Activated CD8-positive, alpha-beta memory T cell treated with anti-CD3 and anti-CD28 coated beads, Interleukin-2, amount 10 ng/mL, durations not matched to agents 7 days and 5 days (primary cell): ENCODE results near the gene IFITM2. TPM values are rescaled to one million over a fixed set of nuclear protein-coding genes. Genes with fewer than 3 reads are reported as not detected.
A peak's percentile ranks its signal among the peaks of the same experiment; 100 is the strongest.
"Not testable (repeated sequence)": the region's sequence is repeated elsewhere in the genome, so short reads cannot be mapped to it uniquely, and the experiment has no call there.

Experiments used
- ATAC-seq: fragments of 150-1000 bp; cut with Tn5 transposase; one replicate; pipeline ENCODE4 v1.10.0; 2021; ENCODE audit warnings: moderate library complexity
- CTCF ChIA-PET: fragments of 350-600 bp; sonication (Branson Sonifier 250); formaldehyde crosslinking; loops from one replicate; lab custom pipeline; 2021; ENCODE audit warnings: antibody characterized with exemption; lab: Charles Lee
- DNase-seq: peaks from one replicate; pipeline ENCODE4 v3.0.0-alpha.2; 2020
- H3K27ac Mint-ChIP-seq: one replicate; pipeline ENCODE4 v1.8.0; 2021; ENCODE audit warnings: mild to moderate bottlenecking, mixed read lengths
- H3K27me3 Mint-ChIP-seq: one replicate; pipeline ENCODE4 v1.8.0; 2021; ENCODE audit warnings: mixed read lengths
- H3K36me3 Mint-ChIP-seq: one replicate; pipeline ENCODE4 v1.8.0; 2021; ENCODE audit warnings: mild to moderate bottlenecking, mixed read lengths
- H3K4me1 Mint-ChIP-seq: one replicate; pipeline ENCODE4 v1.8.0; 2021; ENCODE audit warnings: mixed read lengths
- H3K4me3 Mint-ChIP-seq: one replicate; pipeline ENCODE4 v1.8.0; 2021; ENCODE audit warnings: mild to moderate bottlenecking, moderate library complexity, mixed read lengths
- H3K9me3 Mint-ChIP-seq: one replicate; pipeline ENCODE4 v1.8.0; 2022; ENCODE audit warnings: low read depth, mixed read lengths
- total RNA-seq, 2 experiments: library from RNA; stranded (reverse); gene quantifications; one replicate each; pipeline ENCODE4 v1.2.3, GENCODE V29; 2021

The IFITM2 gene
- total RNA-seq, 2 experiments from 2014 or later: 646 to 1,401 TPM

DNA sequence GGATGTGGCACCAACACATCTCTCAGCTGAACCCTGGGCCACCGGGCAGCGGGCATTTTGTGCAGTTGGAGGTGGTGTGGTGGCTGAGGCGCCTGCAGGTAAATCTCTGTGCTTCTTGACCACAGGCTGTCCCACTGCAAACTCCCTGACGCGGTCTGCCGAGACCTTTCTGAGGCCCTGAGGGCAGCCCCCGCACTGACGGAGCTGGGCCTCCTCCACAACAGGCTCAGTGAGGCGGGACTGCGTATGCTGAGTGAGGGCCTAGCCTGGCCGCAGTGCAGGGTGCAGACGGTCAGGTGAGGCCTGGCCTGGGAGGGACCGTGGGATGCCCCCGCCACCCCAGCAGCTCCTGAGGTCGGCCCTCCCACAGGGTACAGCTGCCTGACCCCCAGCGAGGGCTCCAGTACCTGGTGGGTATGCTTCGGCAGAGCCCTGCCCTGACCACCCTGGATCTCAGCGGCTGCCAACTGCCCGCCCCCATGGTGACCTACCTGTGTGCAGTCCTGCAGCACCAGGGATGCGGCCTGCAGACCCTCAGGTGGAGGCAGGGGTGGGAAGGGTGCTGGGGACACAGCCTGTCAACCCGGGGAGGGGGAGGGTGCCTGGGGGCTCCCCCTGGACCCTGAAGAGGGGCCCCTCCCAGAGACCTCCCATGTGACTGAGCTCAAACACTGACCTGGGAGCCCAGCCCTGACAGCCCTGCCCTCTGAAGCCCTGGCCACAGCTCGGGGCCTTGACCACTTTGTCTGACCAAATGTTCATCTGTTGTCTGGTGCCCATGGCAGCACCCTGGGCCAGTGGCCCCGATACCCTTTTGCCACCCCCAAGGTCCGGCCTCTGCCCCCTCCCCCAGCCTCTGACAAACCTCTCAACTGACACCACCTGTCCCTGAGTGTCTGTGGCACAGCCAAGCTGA, 23.3 kb upstream of the IFITM2 start:
- CTCF ChIA-PET: interaction anchor here (1.2 to 2.2 kb wide), 2 partner anchors 34 to 77 kb away, joined by 3 to 8 read pairs; partner anchors contain the start of genes BET1L and RIC8A
- peaks cover 15% of the 10 kb centered on the region for H3K36me3 Mint-ChIP-seq
- H3K4me3 Mint-ChIP-seq: no peak overlapping the region
- H3K9me3 Mint-ChIP-seq: no peaks in the 10 kb centered on the region
- no peak overlapping the region for H3K27ac Mint-ChIP-seq
- H3K4me1 Mint-ChIP-seq: peaks cover 49% of the 10 kb centered on the region
- DNase-seq: peak; percentile 39
- ATAC-seq: no peak
- peaks cover 39% of the 10 kb centered on the region for H3K27me3 Mint-ChIP-seq

GRCh38 chr11:285021-285893, 22.4 kb upstream of the IFITM2 start:
- Mint-ChIP-seq H3K27me3 (peaks cover 37% of the 10 kb centered on the region), H3K27ac (no peak overlapping the region), H3K4me3 (no peak overlapping the region), H3K4me1 (peaks cover 52% of the 10 kb centered on the region), H3K36me3 (peaks cover 17% of the 10 kb centered on the region), H3K9me3 (no peaks in the 10 kb centered on the region)
- CTCF ChIA-PET: interaction anchor here (1.2 to 2.2 kb wide), 2 partner anchors 34 to 78 kb away, joined by 3 to 8 read pairs; partner anchors contain the start of genes BET1L and RIC8A
- DNase-seq (peak; percentile 36), ATAC-seq (no peak)

DNA sequence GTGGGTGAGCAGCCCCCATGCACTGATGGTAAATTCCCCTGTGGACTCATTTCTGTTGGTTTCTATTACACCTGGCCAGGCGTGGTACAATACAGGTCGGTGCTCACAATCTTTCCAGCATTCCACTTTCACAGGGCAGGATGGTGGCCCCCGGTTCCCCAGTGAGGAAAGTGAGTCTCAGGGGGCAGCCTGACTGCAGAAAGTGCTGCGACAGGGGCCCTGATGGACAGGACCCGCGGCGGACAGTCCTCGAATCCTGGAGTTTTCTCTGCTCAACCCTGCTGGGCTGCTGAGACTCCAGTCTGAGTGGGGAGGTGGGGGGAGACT, 21.8 kb upstream of the IFITM2 start:
- peaks cover 35% of the 10 kb centered on the region for H3K27me3 Mint-ChIP-seq
- CTCF ChIA-PET: interaction anchor here (2.2 kb wide), 1 partner anchor 35 kb away, joined by 8 read pairs; no protein-coding TSS in a partner anchor
- peaks cover 54% of the 10 kb centered on the region for H3K4me1 Mint-ChIP-seq
- no peak overlapping the region for H3K4me3 Mint-ChIP-seq
- no peaks in the 10 kb centered on the region for H3K9me3 Mint-ChIP-seq
- no peak overlapping the region for H3K27ac Mint-ChIP-seq
- ATAC-seq: no peak
- H3K36me3 Mint-ChIP-seq: peaks cover 16% of the 10 kb centered on the region
- DNase-seq: peak; percentile 38

- H3K36me3 Mint-ChIP-seq: peaks cover 17% of the 10 kb centered on the region
- H3K27me3 Mint-ChIP-seq: peaks cover 21% of the 10 kb centered on the region
- not testable (repeated sequence) for H3K9me3 Mint-ChIP-seq, ATAC-seq
- CTCF ChIA-PET: interaction anchor here (0.9 to 2.7 kb wide), 4 partner anchors 9 to 41 kb away, joined by 3 to 16 read pairs (median 7); partner anchors contain the start of gene NLRP6
- H3K27ac Mint-ChIP-seq: peak overlapping the region; percentile 94
- peak overlapping the region; percentile 95 for H3K4me3 Mint-ChIP-seq
- DNase-seq: peak; percentile 80
- peaks cover 48% of the 10 kb centered on the region for H3K4me1 Mint-ChIP-seq
These were observed 20.4 kb upstream of the IFITM2 start for GRCh38 chr11:286977-287820.

DNA sequence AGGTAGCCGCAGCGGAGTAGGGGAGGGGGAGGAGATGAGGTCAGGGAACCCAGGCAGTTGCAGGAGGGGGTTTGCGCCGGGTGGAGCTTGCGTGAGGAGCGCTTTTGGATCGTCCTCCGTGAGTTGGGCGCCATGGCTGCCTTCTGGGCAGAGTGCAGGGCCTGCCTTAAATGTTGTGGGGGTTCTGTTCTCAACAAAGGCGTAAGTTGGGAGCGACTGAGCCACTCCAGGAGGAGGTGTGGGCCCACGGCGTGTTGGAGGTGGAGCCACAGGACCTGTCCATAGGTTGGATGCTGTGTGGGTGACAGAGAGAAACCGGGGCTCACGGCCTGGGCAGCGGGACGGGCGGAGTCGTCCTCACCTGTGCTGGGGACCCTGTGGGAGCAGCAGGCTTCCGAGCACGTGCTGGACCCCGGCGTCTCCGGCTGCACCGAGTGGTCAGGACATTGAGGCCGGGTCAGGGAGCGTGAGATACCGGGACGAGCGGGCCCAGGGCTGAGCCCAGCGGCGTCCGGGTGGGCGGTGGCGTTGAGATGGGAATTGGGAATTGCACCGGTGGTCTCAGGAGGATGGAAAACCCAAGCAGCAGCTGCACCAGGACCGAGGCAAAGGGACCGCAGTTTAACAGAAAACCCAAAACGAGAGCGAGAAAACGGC, 19.7 kb upstream of the IFITM2 start:
- H3K27me3 Mint-ChIP-seq: peaks cover 14% of the 10 kb centered on the region
- DNase-seq (peak; percentile 74), ATAC-seq (peak; percentile 38)
- peak overlapping the region; percentile 95 for H3K4me3 Mint-ChIP-seq
- CTCF ChIA-PET: interaction anchor here (0.9 to 3.8 kb wide), 5 partner anchors 10 to 40 kb away, joined by 3 to 27 read pairs (median 10); partner anchors contain the start of gene NLRP6
- H3K36me3 Mint-ChIP-seq: peaks cover 14% of the 10 kb centered on the region
- peaks cover 46% of the 10 kb centered on the region for H3K4me1 Mint-ChIP-seq
- H3K27ac Mint-ChIP-seq: peak overlapping the region; percentile 94
- no peaks in the 10 kb centered on the region for H3K9me3 Mint-ChIP-seq

DNA sequence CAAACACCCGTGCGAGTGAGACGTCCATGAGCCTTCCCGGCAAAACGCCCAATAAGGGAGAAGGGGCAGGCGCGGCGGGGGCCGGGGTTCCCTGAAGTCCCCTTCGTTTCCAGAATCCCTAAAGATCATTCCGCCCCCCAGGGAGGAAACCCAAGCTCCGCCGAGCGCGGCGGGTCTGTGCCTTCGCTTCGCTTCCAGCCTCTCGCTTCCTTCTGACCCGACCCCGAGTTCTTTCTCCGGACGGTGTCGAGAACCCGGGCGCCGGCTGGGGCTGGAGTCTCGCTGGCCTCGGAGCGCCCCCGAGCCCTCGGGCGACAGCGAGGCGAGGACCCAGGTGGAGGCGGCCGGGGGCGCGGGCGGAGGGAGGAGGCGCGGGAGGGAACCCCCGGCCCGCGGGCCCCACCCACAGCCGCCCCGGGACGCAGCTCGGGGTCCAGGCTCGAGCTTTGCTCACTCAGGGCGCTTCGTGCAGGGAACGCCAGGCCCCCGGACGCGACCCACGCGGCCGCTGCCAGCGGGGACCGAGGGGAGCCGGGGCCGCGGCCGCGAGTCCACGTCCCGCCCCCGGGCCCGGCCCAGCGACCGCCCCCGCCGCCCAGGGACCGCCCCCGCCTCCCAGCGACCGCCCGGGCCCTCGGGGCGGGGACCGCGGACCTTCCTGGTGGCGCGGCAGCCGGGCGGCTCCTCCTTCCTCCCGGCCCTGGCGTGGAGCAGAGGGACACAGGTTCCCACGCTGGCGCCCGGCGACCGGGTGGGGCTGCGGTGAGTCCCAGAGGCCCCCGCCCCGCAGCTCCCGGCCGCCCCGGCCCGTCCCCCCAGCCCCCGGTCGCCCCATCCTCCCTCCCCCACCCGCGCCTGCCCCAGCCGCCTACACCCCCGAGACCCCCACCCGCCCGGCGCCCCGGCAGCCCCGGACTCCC, 18.9 kb upstream of the IFITM2 start, which contains the start of gene PGGHG:
PGGHG (plus strand) TSS at position 649 of the 920 bp plus-strand sequence. CDS start 691 bp downstream, outside the sequence.
- Mint-ChIP-seq H3K9me3 (no peaks in the 10 kb centered on the region), H3K36me3 (peaks cover 17% of the 10 kb centered on the region), H3K27me3 (peaks cover 11% of the 10 kb centered on the region), H3K4me3 (peak within 1 kb of the TSS; percentile 95), H3K4me1 (peaks cover 42% of the 10 kb centered on the region), H3K27ac (peak within 1 kb of the TSS; percentile 94)
- DNase-seq: peak; percentile 75
- CTCF ChIA-PET: interaction anchor here (1.4 to 3.8 kb wide), 7 partner anchors 8 to 159 kb away, joined by 4 to 27 read pairs (median 8); no protein-coding TSS in a partner anchor
- peak; percentile 72 for ATAC-seq

- CTCF ChIA-PET: interaction anchor here (1.4 to 3.8 kb wide), 7 partner anchors 9 to 158 kb away, joined by 4 to 27 read pairs (median 5); no protein-coding TSS in a partner anchor
- peaks cover 18% of the 10 kb centered on the region for H3K36me3 Mint-ChIP-seq
- peaks cover 11% of the 10 kb centered on the region for H3K27me3 Mint-ChIP-seq
- peak overlapping the region; percentile 68 for H3K27ac Mint-ChIP-seq
- peak overlapping the region; percentile 74 for H3K4me3 Mint-ChIP-seq
- no peak for ATAC-seq
- no peaks in the 10 kb centered on the region for H3K9me3 Mint-ChIP-seq
- DNase-seq: no peak
- peaks cover 41% of the 10 kb centered on the region for H3K4me1 Mint-ChIP-seq
These were observed 18.3 kb upstream of the IFITM2 start for GRCh38 chr11:289398-289711.

GRCh38 chr11:289712-290620, 17.6 kb upstream of the IFITM2 start:
- CTCF ChIA-PET: interaction anchor here (1.4 to 3.8 kb wide), 6 partner anchors 10 to 158 kb away, joined by 4 to 27 read pairs (median 4); no protein-coding TSS in a partner anchor
- Mint-ChIP-seq H3K9me3 (no peaks in the 10 kb centered on the region), H3K4me3 (peak overlapping the region; percentile 74), H3K36me3 (peaks cover 18% of the 10 kb centered on the region), H3K27ac (peak overlapping the region; percentile 68), H3K4me1 (peaks cover 41% of the 10 kb centered on the region), H3K27me3 (peaks cover 11% of the 10 kb centered on the region)
- ATAC-seq: no peak
- no peak for DNase-seq

DNA sequence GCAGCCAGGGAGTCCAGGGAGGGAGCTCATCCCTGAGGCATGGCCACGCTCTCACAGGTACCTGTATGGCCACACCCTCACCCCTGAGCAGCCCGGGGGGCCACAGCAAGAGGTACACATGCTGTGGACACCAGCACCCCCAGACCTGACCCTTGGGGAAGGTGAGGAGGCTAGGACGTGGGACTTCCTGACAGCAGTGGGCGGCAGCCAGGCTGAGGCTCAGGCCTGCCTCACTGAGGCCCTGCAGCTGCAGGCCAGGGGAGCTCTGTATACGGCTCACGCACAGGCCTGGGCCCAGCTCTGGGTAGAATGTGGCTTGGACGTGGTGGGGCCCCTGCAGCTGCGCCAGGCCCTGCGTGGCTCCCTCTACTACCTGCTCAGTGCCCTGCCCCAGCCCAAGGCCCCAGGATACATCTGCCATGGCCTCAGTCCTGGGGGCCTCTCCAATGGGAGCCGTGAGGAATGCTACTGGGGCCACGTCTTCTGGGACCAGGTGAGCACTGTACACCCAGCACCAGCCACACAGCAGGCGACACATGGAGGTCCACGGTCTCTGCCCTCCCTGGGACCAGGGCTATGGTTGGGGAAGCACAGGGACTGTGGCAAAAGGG, 16.9 kb upstream of the IFITM2 start:
- Mint-ChIP-seq H3K4me3 (peak overlapping the region; percentile 74), H3K27me3 (peaks cover 11% of the 10 kb centered on the region), H3K36me3 (peaks cover 20% of the 10 kb centered on the region), H3K9me3 (no peaks in the 10 kb centered on the region), H3K4me1 (peaks cover 42% of the 10 kb centered on the region), H3K27ac (peak overlapping the region; percentile 41)
- DNase-seq: no peak
- CTCF ChIA-PET: interaction anchor here (1.5 to 3.8 kb wide), 4 partner anchors 10 to 40 kb away, joined by 4 to 27 read pairs (median 6); no protein-coding TSS in a partner anchor
- ATAC-seq: no peak
